GM23248 (cell line): Measurements from ENCODE around the gene MOV10L1. TPM values are rescaled to one million over a fixed set of nuclear protein-coding genes. Genes with fewer than 3 reads are reported as not detected.
"Not testable (repeated sequence)": the region's sequence is repeated elsewhere in the genome, so short reads cannot be mapped to it uniquely, and the experiment has no call there.

Source experiments
- DNase-seq: peaks from one replicate; pipeline ENCODE4 v3.0.0-alpha.2; 2015
- H2AFZ ChIP-seq: fragments of 200-600 bp; sonication (generic); 2 replicates; pipeline ENCODE4 v1.6.1; 2016; ENCODE audit warnings: antibody characterized with exemption
- H3F3A ChIP-seq: fragments of 200-600 bp; sonication (generic); 2 replicates; pipeline ENCODE4 v1.6.1; 2016; ENCODE audit warnings: mild to moderate bottlenecking, antibody characterized with exemption, mixed run types; ENCODE audit not compliant: insufficient read depth
- H3K27ac ChIP-seq: fragments of 200-600 bp; sonication (generic); 2 replicates; pipeline ENCODE4 v1.5.1; 2016; ENCODE audit warnings: mild to moderate bottlenecking
- H3K27me3 ChIP-seq: fragments of 200-600 bp; sonication (generic); replicated peaks from 2 replicates; pipeline ENCODE4 v1.6.1; 2016; ENCODE audit warnings: mild to moderate bottlenecking; ENCODE audit not compliant: insufficient read depth
- H3K36me3 ChIP-seq: fragments of 200-600 bp; sonication (generic); 2 replicates; pipeline ENCODE4 v1.6.1; 2016; ENCODE audit warnings: low read depth, mild to moderate bottlenecking
- H3K4me1 ChIP-seq: fragments of 200-600 bp; sonication (generic); 2 replicates; pipeline ENCODE4 v1.6.1; 2016; ENCODE audit warnings: mild to moderate bottlenecking; ENCODE audit not compliant: insufficient read depth
- H3K4me2 ChIP-seq: fragments of 200-600 bp; sonication (generic); one replicate; pipeline ENCODE4 v1.6.1; 2016; ENCODE audit warnings: mild to moderate bottlenecking; ENCODE audit not compliant: unreplicated experiment
- H3K4me3 ChIP-seq: fragments of 200-600 bp; sonication (generic); 2 replicates; pipeline ENCODE4 v1.5.1; 2016; ENCODE audit warnings: mild to moderate bottlenecking
- H3K79me2 ChIP-seq: fragments of 200-600 bp; sonication (generic); 2 replicates; pipeline ENCODE4 v1.6.1; 2016; ENCODE audit warnings: mild to moderate bottlenecking; ENCODE audit not compliant: insufficient read depth
- H3K9ac ChIP-seq: fragments of 200-600 bp; sonication (generic); 2 replicates; pipeline ENCODE4 v1.6.1; 2016; ENCODE audit warnings: mild to moderate bottlenecking
- H3K9me2 ChIP-seq: fragments of 200-600 bp; sonication (generic); 2 replicates; pipeline ENCODE4 v1.6.1; 2016; ENCODE audit warnings: mixed run types, mild to moderate bottlenecking, moderate library complexity; ENCODE audit not compliant: insufficient read depth
- H3K9me3 ChIP-seq: fragments of 200-600 bp; sonication (generic); one replicate; pipeline ENCODE4 v1.6.1; 2017; ENCODE audit warnings: low read depth
- H4K20me1 ChIP-seq: fragments of 200-600 bp; sonication (generic); 2 replicates; pipeline ENCODE4 v1.6.0; 2016; ENCODE audit not compliant: insufficient read depth
- EZH2 ChIP-seq: fragments of 200-600 bp; sonication (generic); IDR thresholded peaks from 2 replicates; pipeline ENCODE4 v1.6.1; 2018; ENCODE audit warnings: antibody characterized with exemption, mild to moderate bottlenecking; ENCODE audit not compliant: insufficient read depth, poor library complexity, severe bottlenecking
- EZH2phosphoT487 ChIP-seq: fragments of 200-600 bp; sonication (generic); IDR thresholded peaks from 2 replicates; pipeline ENCODE4 v1.6.1; 2018; ENCODE audit warnings: antibody characterized with exemption, moderate library complexity, mild to moderate bottlenecking, low read depth; ENCODE audit not compliant: insufficient read depth
- WGBS, 2 experiments: methylation state at CpG; one replicate each; pipeline ENCODE4 v1.1.6; 2015 to 2017; ENCODE audit warnings: low lambda C conversion rate in 2 of 2, low coverage in 1 of 2; ENCODE audit errors: missing lambda C conversion rate in 2 of 2; 5-methylcytosine and 5-hydroxymethylcytosine counted together
- in situ Hi-C: fragments of 300-500 bp; cut with MboI; formaldehyde crosslinking; loops from 2 replicates; pipeline ENCODE4 v1.15.0; 2020
- polyA plus RNA-seq: library from polyadenylated mRNA; unstranded; fragments of >200 nt; fragmentation: Nextera tagmentation; extraction: Ambion mirVana; gene quantifications from 2 replicates; pipeline ENCODE4 v1.2.1, GENCODE V29; 2016
- total RNA-seq: library from RNA; depleted of rRNA; stranded (reverse); fragments of >200 nt; shearing (Covaris generic); gene quantifications from 2 replicates; pipeline ENCODE4 v1.2.3, GENCODE V29; 2014

MOV10L1 gene
- total and polyA plus RNA-seq, 2 experiments from 2014 or later, result not detected

DNA sequence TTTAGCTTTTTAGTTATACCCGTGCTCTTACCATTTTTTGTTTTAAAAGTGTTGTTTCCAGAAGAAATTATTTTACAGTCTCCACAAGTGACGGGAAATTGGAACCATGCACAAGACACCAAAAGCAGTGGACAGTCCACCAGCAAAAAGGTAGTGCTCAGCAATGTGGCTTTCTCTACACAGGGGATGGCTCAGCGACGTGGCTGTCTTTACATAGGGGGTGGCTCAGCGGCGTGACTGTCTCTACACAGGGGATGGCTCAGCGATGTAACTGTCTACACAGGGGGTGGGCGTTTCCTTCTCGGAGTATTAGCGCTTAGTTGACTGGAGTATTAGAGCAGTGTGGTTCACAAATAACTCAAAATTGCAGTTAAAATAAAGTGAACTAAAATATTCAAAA is 44.7 kb downstream of the MOV10L1 start:
- Histone ChIP-seq H3K4me2 (no peak overlapping the region), H4K20me1 (no peaks in the 10 kb centered on the region), H3K27ac (no peak overlapping the region), H3K9me3 (no peaks in the 10 kb centered on the region), H3K4me1 (no peaks in the 10 kb centered on the region), H3K9me2 (no peaks in the 10 kb centered on the region), H3K79me2 (no peaks in the 10 kb centered on the region), H3F3A (no peaks in the 10 kb centered on the region), H3K9ac (no peak overlapping the region), H3K4me3 (no peak overlapping the region), H3K27me3 (no peaks in the 10 kb centered on the region; the same call in 1 of the 2 replicates), H3K36me3 (no peaks in the 10 kb centered on the region), H2AFZ (no peak overlapping the region)
- WGBS, 2 experiments, result 83 to 84% methylated on average over 10 of the region's 10 CpGs
- TF ChIP-seq EZH2 (no peak), EZH2phosphoT487 (no peak)
- in situ Hi-C loops, result no loop called here
- no peak for DNase-seq

DNA sequence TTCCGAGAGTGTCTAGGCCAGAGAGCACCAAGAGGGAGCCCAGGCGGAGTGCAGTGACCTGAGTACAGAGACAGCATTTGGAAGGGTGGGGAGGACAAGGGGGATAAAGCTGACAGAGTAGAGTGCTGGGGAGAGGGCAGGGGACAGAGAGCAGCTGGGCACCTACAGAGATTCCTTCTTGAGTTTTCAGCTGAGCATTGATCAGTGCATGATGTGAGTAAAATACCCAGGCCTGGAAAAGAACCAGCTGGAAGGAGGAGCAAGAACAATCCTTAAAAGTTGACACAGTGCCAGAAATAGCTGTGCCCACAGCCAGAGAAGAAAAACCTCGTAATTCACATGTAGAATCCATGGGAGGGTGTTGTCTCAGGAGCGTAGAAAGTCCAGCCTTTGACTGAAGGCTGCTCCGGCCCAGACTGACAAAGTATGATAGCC is 46.8 kb downstream of the MOV10L1 start:
- Histone ChIP-seq H3K27me3 (no peaks in the 10 kb centered on the region; the same call in 1 of the 2 replicates), H3K27ac (no peak overlapping the region), H2AFZ (no peak overlapping the region), H3K4me2 (no peak overlapping the region), H3F3A (no peaks in the 10 kb centered on the region), H3K9me2 (no peaks in the 10 kb centered on the region), H3K4me3 (no peak overlapping the region), H3K9ac (no peak overlapping the region), H3K79me2 (no peaks in the 10 kb centered on the region), H3K4me1 (no peaks in the 10 kb centered on the region), H3K36me3 (no peaks in the 10 kb centered on the region), H3K9me3 (no peaks in the 10 kb centered on the region), H4K20me1 (no peaks in the 10 kb centered on the region)
- no peak for DNase-seq
- TF ChIP-seq EZH2phosphoT487, result no peak
- TF ChIP-seq EZH2, result no peak
- 60% methylated on average over 5 of the region's 5 CpGs for WGBS, 2 experiments
- in situ Hi-C loops, result no loop called here

DNA sequence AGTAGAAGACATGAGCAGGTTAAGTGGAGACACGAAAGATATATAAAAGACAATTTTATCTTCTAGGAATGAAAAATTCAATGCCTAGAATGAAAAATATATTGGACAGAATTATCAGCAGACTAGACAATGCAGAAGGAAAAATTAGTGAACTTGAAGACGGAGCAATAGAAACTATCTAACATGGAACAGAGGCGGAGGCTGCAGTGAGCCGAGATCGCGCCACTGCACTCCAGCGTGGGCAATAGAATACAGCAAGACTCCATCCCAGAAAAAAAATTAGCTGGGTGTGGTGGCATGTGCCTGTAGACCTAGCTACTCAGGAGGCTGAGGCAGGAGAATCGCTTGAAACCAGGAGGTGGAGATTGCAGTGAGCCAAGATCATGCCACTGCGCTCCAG is 47.5 kb downstream of the MOV10L1 start:
- H3K4me1 ChIP-seq, H3K4me2 ChIP-seq, H3K9me3 ChIP-seq, H3K27ac ChIP-seq, H4K20me1 ChIP-seq, H3K4me3 ChIP-seq, H2AFZ ChIP-seq, H3K9me2 ChIP-seq, H3K9ac ChIP-seq, H3K27me3 ChIP-seq, H3K79me2 ChIP-seq, in situ Hi-C loops, H3F3A ChIP-seq, DNase-seq, H3K36me3 ChIP-seq: not testable (repeated sequence)
- WGBS, 2 experiments, result 80 to 85% methylated on average over 9 of the region's 9 CpGs

DNA sequence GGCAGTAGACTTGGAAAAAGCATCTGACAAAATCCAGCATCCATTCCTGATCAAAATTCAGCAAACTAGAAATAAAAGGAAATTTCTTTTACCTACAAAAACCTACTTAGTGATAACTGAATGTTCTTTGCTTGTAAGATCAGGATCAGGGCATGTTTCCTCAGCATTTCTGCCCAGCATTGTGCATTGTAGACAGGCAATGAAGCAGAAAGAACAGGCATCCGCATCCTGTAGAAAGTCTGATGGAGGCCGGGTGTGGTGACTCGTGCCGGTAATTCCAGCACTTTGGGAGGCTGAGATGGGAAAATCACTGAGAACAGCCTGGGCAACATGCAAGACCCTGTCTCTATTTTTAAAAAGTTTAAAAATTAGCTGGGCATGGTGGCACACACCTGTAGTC is 48.2 kb downstream of the MOV10L1 start:
- Histone ChIP-seq H3K4me3 (no peak overlapping the region), H3K4me1 (no peaks in the 10 kb centered on the region), H3F3A (no peaks in the 10 kb centered on the region), H3K9me3 (no peaks in the 10 kb centered on the region), H3K79me2 (no peaks in the 10 kb centered on the region), H3K27ac (no peak overlapping the region), H4K20me1 (no peaks in the 10 kb centered on the region), H2AFZ (no peak overlapping the region), H3K27me3 (no peaks in the 10 kb centered on the region; the same call in 1 of the 2 replicates), H3K36me3 (no peaks in the 10 kb centered on the region), H3K4me2 (no peak overlapping the region), H3K9me2 (no peaks in the 10 kb centered on the region), H3K9ac (no peak overlapping the region)
- TF ChIP-seq EZH2phosphoT487, result no peak
- no peak for TF ChIP-seq EZH2
- in situ Hi-C loops, result no loop called here
- 90 to 91% methylated on average over 4 of the region's 4 CpGs for WGBS, 2 experiments
- DNase-seq, result no peak

DNA sequence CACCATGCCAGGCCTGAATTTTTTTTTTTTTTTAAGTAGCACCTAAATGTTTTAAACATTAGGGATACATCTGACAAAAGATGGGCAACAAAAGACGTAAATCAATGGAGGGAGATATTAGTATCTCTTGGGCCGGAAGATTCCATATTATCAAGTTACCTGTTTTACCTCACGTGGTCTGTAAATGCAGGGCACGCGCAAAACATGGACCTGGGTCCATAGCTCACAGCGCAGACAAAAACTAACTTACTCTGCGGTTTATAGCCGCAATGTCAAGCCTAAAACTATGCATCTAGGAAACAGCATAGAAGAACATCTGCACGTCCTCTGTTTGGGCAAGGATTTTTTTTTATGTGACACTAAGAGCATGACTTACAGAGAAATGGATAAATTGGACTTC is 49.2 kb downstream of the MOV10L1 start:
- no peak overlapping the region for H3K9ac ChIP-seq
- no peaks in the 10 kb centered on the region; the same call in 1 of the 2 replicates for H3K27me3 ChIP-seq
- 78 to 82% methylated on average over 9 of the region's 9 CpGs for WGBS, 2 experiments
- no peak overlapping the region for H3K4me3 ChIP-seq
- in situ Hi-C loops, result no loop called here
- no peaks in the 10 kb centered on the region for H3K79me2 ChIP-seq
- H3K27ac ChIP-seq, result no peak overlapping the region
- H3F3A ChIP-seq, result no peaks in the 10 kb centered on the region
- no peaks in the 10 kb centered on the region for H3K36me3 ChIP-seq
- no peaks in the 10 kb centered on the region for H3K9me3 ChIP-seq
- no peaks in the 10 kb centered on the region for H3K9me2 ChIP-seq
- no peak for TF ChIP-seq EZH2phosphoT487
- TF ChIP-seq EZH2, result no peak
- DNase-seq, result no peak
- H4K20me1 ChIP-seq, result no peaks in the 10 kb centered on the region
- H2AFZ ChIP-seq, result no peak overlapping the region
- H3K4me2 ChIP-seq, result no peak overlapping the region
- no peaks in the 10 kb centered on the region for H3K4me1 ChIP-seq
